ENCODE results near the gene MAST4.
A peak's percentile ranks its signal among the peaks of the same experiment; 100 is the strongest.

The MAST4 gene

GRCh38 chr5:66859526-66859925 is 263.3 kb downstream of the MAST4 start:
- TF ChIP-seq CTCF (conservative IDR thresholded peaks at IDR 0.05; ENCODE audit: low read depth), result no peak
- no peak for DNase-seq (ENCODE audit: low spot score)
- ChIA-PET CTCF (no interaction called here), POLR2A (ENCODE audit: low non-redundant PET) (no interaction called here)
- H3K27ac ChIP-seq, result no peak overlapping the region

DNA sequence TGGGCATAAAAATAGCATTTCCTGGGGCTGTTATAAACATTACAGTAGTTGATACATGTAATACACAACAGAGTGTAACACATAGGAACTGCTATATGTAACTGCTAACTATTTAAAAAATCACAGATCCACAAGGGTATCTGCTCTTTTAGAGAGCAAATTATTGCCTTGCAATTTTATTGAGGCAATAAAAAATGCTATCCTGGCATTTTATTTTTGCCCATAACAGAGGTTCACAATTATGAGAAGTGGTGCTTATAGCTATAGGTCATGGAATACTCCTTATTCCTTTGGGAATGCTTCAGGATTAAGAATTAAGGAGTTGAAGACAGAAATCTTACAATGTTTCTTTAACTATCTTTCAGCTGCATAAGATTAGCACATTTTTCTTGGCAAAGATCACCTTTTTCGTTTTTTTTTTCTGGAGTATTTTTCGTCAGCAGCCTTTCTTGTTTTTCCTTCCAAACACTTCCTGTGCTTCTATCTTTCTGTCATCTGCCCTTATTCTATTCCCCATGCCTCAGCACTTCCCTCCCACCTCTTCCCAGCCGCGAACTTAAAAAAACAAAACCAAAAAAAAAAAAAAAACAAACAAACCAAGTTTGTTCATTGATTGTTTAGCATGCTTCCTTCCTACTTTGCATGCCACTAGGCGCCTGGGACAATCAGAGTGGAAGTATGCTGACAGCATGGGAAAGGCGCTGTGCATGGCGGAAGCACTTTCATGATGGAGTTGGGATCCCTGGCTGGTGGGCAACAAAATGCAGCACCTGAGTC is 264.2 kb downstream of the MAST4 start:
- no peak for TF ChIP-seq CTCF (conservative IDR thresholded peaks at IDR 0.05; ENCODE audit: low read depth)
- DNase-seq (ENCODE audit: low spot score), result no peak
- ChIA-PET CTCF (interaction anchor here (0.7 to 1.1 kb wide), 4 partner anchors 8 to 163 kb away, joined by 3 to 6 read pairs (median 4); no protein-coding TSS in a partner anchor), POLR2A (ENCODE audit: low non-redundant PET) (no interaction called here)
- H3K27ac ChIP-seq, result no peak overlapping the region

GRCh38 chr5:66861402-66861801 is 265.2 kb downstream of the MAST4 start:
- POLR2A ChIA-PET (ENCODE audit: low non-redundant PET), result no interaction called here
- CTCF ChIA-PET, result no interaction called here
- no peak for DNase-seq (ENCODE audit: low spot score)
- no peak overlapping the region for H3K27ac ChIP-seq
- no peak for TF ChIP-seq CTCF (conservative IDR thresholded peaks at IDR 0.05; ENCODE audit: low read depth)

- CTCF ChIA-PET, result interaction anchor here (0.6 to 2.5 kb wide), 2 partner anchors 47 to 158 kb away, joined by 3 to 13 read pairs; no protein-coding TSS in a partner anchor
- TF ChIP-seq CTCF (conservative IDR thresholded peaks at IDR 0.05; ENCODE audit: low read depth), result no peak
- DNase-seq (ENCODE audit: low spot score), result no peak
- POLR2A ChIA-PET (ENCODE audit: low non-redundant PET), result no interaction called here
- no peak overlapping the region for H3K27ac ChIP-seq
Measured at GRCh38 chr5:66862020-66862419, 265.8 kb downstream of the MAST4 start.

- CTCF ChIA-PET, result interaction anchor here (0.6 to 2.5 kb wide), 7 partner anchors 9 to 1186 kb away, joined by 3 to 13 read pairs (median 4); no protein-coding TSS in a partner anchor
- DNase-seq (ENCODE audit: low spot score), result no peak
- no peak for TF ChIP-seq CTCF (conservative IDR thresholded peaks at IDR 0.05; ENCODE audit: low read depth)
- POLR2A ChIA-PET (ENCODE audit: low non-redundant PET), result no interaction called here
- no peak overlapping the region for H3K27ac ChIP-seq
Measured at GRCh38 chr5:66863243-66864170, 267.3 kb downstream of the MAST4 start.

- DNase-seq (ENCODE audit: low spot score), result peak; percentile 45
- ChIA-PET CTCF (interaction anchor here (0.6 to 2.5 kb wide), 17 partner anchors 9 to 1357 kb away, joined by 3 to 24 read pairs (median 4); no protein-coding TSS in a partner anchor), POLR2A (ENCODE audit: low non-redundant PET) (no interaction called here)
- TF ChIP-seq CTCF (conservative IDR thresholded peaks at IDR 0.05; ENCODE audit: low read depth), result peak; percentile 84
- no peak overlapping the region for H3K27ac ChIP-seq
Measured at GRCh38 chr5:66864240-66864884, 268.2 kb downstream of the MAST4 start.

Measured in RWPE1 (cell line).